Mononuclear cell (primary cell): ENCODE results near the gene AP1G2. TPM values are rescaled to one million over a fixed set of nuclear protein-coding genes. Genes with fewer than 3 reads are reported as not detected.

ENCODE experiments used
- H3K27me3 ChIP-seq: 2 replicates; pipeline ENCODE4 v1.6.0; 2011; ENCODE audit warnings: low read length, control low read depth; ENCODE audit not compliant: insufficient read depth
- H3K4me1 ChIP-seq: 2 replicates; pipeline ENCODE4 v1.5.1; 2011; ENCODE audit warnings: mild to moderate bottlenecking, low read length, control low read depth; ENCODE audit not compliant: insufficient read depth
- H3K4me3 ChIP-seq: 2 replicates; pipeline ENCODE4 v1.5.1; 2011; ENCODE audit warnings: mild to moderate bottlenecking, low read length, moderate library complexity
- H3K9me3 ChIP-seq: 2 replicates; pipeline ENCODE4 v1.5.1; 2011; ENCODE audit warnings: low read depth, mild to moderate bottlenecking, control low read depth, low read length
- total RNA-seq: library from RNA; depleted of rRNA; stranded (reverse); fragments of >200 nt; gene quantifications from one replicate; pipeline ENCODE4 v1.2.3, GENCODE V29; 2012

AP1G2 gene
- total RNA-seq, 1 donor = 53.1 TPM

DNA sequence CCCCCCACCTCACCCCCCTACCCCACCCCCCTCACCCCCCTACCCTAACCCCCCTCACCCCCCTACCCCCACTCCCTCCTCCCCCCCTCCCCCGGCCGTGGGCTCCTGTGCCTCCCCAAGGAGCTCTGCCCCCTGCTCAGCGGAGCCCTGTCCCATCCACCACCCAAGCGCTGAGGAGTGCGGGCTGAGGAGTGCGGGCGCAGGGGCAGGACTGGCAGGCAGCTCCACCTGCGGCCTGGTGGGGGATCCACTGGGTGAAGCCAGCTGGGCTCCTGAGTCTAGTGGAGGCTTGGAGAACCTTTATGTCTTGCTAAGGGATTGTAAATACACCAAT, 13.3 kb upstream of the AP1G2 start:
- H3K27me3 ChIP-seq = peaks cover 32% of the 10 kb centered on the region
- peaks cover 11% of the 10 kb centered on the region for H3K4me1 ChIP-seq
- no peaks in the 10 kb centered on the region for H3K9me3 ChIP-seq
- no peak overlapping the region for H3K4me3 ChIP-seq

DNA sequence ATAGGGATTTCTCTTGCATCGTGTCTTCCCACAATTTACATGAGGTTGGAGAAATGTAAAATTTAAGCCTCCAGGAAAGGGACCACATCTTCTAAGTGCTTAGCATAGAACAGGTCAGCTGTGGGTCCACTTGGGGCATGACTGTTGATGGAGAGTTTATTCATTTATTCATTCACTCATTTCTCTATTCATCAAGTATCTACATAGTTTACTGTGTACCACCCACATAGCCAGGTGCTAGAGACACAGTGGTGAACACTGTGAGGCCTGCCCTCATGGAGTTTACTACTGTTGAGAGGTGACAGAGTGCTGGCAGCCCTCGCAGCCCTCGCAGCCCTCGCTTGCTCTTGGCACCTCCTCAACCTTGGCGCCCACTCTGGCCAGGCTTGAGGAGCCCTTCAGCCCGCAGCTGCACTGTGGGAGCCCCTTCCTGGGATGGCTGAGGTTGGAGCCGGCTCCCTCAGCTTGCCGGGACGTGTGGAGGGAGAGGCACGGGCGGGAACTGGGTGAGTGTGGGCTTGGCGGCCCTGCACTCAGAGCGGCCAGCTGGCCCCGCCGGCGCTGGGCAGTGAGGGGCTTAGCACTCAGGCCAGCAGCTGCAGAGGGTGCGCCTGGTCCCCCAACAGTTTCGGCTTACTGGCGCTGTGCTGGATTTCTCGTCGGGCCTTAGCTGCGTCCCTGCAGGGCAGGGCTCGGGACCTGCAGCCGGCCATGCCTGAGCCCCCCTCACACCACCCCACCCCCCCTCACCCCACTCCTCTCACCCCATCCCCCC, 12.7 kb upstream of the AP1G2 start:
- Histone ChIP-seq H3K4me1 (peaks cover 11% of the 10 kb centered on the region), H3K27me3 (peaks cover 37% of the 10 kb centered on the region), H3K9me3 (no peaks in the 10 kb centered on the region), H3K4me3 (no peak overlapping the region)

DNA sequence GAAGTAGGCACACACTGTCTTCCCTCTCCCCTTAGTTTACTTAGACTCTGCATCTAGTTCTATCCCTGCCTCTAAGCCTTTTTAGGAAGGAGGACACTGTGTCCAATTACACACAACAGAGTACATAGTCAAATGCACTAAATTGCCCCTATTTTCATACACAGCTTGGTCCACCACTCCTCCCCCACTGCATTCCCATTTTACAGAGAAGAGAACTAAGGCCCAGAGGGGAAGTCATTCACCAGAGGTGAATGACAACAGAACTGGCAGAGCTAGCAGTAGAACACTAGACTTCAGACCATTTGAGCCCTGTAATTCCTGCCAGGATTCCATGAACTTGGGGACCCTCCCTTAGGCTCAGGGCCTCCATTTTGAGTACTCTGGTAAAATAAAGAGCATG, 12.1 kb upstream of the AP1G2 start:
- Histone ChIP-seq H3K27me3 (peaks cover 43% of the 10 kb centered on the region), H3K4me1 (peaks cover 11% of the 10 kb centered on the region), H3K4me3 (no peak overlapping the region), H3K9me3 (no peaks in the 10 kb centered on the region)

DNA sequence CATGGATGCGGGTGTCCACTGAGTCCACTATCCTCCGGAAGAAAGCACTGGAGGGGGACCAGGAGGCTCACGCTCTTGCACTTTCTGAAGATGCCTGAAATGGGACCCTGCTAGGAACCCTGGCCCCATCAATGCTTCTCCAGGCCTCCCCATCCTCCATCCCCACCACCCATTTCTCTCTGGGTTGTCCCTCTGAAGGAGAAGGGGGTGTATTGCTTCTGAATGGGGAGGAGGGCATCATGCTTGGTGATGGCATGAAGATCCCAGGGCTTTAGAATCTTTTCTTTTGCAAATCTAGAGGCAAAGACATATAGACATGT, 11.7 kb upstream of the AP1G2 start:
- H3K4me3 ChIP-seq = no peak overlapping the region
- H3K27me3 ChIP-seq = peaks cover 44% of the 10 kb centered on the region
- peaks cover 11% of the 10 kb centered on the region for H3K4me1 ChIP-seq
- H3K9me3 ChIP-seq = no peaks in the 10 kb centered on the region

DNA sequence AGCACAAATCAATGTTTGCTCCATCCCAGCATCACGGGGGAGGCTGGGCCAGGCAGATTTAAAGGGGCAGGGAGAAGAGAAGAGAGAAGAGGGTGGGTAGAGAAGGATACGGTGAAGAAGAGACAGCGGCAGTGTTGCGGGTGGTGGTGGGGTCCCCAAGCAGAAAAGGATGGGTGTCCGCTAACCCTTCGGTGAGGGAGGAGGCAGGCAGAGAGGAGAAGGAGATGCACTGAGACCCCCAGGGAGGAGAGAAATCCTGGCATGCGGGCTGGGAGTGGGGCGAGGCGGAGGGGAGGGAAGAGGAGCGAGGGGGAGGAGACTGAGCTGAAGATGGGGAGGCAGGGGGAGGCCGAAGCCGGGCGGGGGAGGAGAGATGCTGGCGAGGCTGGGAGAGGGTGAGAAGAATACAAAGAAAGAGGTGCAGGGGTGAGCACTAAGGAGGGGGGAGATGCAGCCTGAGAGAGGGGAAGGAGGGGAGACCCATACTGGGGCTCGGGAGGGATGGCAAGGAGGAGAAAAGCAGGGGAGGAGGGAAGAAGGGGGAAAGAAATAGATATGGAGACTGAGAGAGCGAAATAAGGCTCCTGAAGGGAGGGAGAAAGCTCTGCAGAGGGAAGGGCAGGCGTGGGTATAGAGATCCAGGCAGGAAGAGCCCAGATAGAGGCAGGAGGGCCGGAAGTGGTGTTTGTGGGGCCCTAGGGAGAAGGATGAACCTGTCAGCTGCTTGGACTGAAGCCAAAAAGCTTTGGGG, 11.1 kb upstream of the AP1G2 start, which contains the start of gene JPH4:
Gene JPH4 (minus strand): TSS at position 231 of the 751 bp plus-strand sequence. CDS start 1,337 bp downstream, outside the sequence.
- H3K9me3 ChIP-seq = no peaks in the 10 kb centered on the region
- H3K27me3 ChIP-seq = peaks cover 44% of the 10 kb centered on the region
- no peak within 1 kb of the TSS for H3K4me3 ChIP-seq
- peaks cover 11% of the 10 kb centered on the region for H3K4me1 ChIP-seq

DNA sequence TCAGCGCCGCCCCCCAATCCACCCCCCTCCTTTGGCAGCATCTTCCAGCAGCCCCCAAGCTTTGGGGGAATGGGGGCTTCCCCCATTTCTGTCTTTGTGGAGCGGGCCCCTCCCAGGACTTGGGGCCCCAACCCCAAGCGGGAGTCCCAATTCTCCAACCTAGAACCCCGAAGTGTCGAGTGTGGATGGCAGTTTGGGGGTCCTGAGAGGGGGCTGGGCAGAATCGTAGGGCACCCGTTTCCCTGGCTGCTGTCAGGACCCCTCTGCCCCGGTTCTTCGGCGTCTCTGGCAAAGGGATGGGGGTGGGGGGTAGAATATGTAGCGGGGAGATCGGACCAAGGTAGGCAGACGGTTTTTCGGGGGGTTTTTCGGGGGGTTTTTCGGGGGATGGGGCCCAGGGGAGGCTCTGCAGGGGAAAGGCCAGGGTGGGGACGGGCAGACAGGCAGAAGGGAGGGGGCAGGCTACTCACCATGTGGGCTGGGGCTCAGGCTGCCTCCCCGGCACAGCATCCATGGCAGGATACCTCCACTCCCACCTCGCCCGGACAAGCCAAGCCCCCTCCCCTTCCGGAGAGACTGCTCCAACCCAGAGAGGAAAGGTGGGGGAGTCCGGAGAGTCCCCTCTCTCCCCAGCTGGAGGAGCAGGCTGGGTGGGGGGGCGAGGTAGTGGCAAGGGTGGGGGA, 10.3 kb upstream of the AP1G2 start:
- H3K4me3 ChIP-seq = no peak overlapping the region
- H3K4me1 ChIP-seq = peaks cover 19% of the 10 kb centered on the region
- H3K9me3 ChIP-seq = no peaks in the 10 kb centered on the region
- peaks cover 44% of the 10 kb centered on the region for H3K27me3 ChIP-seq

DNA sequence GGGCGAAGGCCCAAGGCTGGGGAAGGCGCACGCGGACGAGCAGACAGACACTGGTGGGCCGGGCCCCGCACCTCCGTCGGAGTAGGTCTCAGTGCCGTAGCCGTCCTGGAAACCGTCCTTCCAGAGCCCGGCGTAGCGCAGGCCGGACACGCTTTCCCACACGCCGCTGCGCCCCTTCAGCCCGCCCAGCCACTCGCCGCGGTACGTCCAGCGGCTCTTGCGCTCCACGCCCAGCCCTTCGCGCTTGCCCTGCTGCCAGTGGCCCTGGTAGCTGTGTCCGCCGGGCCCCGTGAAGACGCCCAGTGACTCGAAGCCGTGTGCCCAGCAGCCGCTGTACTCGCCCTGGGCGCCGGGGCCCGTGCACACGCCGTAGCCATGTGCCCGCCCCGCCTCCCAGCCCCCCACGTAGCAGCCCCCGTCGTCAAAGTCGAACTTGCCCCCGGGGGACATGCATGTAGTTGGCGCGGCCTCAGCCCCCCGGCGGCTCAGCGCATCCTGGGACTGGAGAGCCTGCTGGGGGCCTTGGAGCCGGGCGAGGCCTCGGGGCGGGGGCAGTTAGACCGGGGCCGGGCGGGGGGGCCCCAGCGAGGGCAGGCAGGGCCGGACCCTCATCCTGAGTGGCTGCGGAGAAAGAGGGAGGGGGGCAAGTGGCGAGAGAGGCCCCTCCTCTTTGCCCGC, 9.6 kb upstream of the AP1G2 start:
- Histone ChIP-seq H3K4me3 (no peak overlapping the region), H3K4me1 (peaks cover 26% of the 10 kb centered on the region), H3K27me3 (peaks cover 44% of the 10 kb centered on the region), H3K9me3 (no peaks in the 10 kb centered on the region)

DNA sequence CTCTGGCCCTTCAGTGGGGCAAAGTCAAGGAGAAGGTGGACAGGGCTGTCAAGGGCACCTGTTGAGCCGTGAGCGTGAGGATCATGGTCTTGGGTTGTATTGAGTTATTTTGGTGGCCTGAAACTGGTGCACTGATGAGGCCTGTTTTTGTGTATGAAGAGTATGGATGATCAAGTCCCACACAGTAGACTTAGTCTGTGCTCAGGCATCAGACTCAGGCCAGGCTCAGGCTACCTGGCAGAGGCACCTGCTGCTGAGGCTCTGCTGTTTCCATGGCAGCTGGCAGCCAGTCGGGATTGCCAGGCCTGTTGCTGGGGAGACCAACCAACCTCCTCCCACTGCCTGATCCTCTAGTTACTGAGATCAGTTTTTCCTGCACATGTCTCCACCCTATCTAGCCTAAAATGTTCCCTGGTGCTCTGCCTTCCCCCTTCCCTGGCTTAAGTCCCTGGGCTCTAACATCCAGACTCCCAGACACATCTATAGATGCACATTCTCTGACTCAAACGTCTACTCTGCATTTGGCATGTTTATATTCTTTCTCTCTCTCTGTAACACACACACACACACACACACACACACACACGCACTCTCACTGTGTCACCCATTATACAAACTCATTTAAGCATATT, 5.9 kb upstream of the AP1G2 start:
- H3K9me3 ChIP-seq = no peaks in the 10 kb centered on the region
- peaks cover 45% of the 10 kb centered on the region for H3K4me1 ChIP-seq
- no peak overlapping the region for H3K4me3 ChIP-seq
- peaks cover 33% of the 10 kb centered on the region for H3K27me3 ChIP-seq

DNA sequence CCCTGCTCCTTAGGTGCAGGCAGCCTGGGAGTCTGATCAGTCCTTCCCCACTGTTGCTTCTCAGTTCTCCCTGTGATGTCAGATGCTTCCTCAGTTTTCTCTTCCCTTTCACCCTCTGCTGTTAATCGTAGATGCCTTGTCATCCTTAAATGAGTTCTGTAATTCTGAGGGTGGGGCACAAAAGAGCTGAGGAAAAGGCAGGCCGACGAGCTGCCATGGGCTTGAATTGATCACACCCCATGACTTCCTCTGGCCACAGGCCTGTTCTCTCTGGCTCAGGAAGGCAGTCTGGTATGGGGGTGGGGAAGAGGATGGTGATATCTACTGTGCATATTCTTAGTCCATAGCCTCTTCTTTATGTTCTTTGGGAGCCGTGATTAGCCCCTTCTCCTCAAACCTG, 5.2 kb upstream of the AP1G2 start:
- Histone ChIP-seq H3K27me3 (peaks cover 27% of the 10 kb centered on the region), H3K9me3 (no peaks in the 10 kb centered on the region), H3K4me3 (no peak overlapping the region), H3K4me1 (peaks cover 52% of the 10 kb centered on the region)

DNA sequence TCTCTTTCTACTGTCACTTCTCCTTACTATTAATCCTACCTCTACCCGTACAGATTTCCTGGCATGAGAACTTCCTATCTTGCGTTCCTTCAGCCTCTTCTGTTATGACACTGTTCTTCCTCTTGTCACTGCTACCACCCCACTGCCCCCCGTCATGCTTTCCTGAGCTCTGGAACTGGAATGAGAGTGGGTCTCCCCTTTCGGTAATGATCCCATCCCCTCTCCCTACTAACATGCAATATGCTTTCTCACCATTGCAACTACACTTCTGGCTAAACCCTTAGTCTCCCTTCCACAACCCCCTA, 4.9 kb upstream of the AP1G2 start:
- Histone ChIP-seq H3K4me1 (peaks cover 54% of the 10 kb centered on the region), H3K27me3 (peaks cover 24% of the 10 kb centered on the region), H3K9me3 (no peaks in the 10 kb centered on the region), H3K4me3 (no peak overlapping the region)

DNA sequence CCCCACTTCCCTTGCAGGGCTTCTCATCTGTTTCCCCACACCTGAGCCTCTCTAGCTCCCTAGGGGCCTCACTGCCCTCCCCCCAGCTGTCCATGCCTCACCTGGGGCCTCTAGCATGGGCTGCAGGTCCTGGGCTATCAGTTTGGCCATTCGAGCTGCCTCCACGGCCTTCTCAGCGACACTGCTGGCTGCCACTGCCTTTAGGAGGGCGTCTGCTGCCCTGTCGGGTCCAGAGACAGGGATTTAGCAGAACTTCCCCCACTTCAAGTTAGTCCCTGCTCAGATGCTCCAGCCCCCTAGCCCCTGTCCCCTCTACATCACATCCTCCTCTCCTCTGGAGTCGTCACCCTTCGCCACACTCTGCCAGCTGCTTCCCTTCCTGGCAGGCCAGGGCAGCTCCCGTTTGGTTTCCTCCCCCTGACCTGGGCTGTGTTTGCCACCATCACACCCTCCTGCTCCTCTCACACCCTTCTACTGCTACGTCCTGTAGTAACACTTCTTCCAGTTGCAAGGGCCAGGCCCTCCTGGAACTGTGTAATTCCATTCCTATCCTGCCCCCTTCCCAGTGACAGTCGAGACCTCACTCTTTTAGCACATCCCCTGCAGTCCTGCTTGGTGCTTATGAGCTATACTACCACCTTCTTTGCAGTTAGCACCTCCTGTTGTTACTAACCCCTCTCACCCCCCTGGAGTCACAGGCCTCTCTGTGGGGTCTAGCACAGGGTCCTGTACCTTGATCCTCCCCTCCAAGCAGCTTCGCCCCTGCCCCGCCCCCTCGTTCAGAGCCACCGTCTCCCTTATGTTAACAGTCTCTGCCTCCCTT, 4.3 kb upstream of the AP1G2 start:
- H3K27me3 ChIP-seq = peaks cover 20% of the 10 kb centered on the region
- no peak overlapping the region for H3K4me3 ChIP-seq
- peaks cover 53% of the 10 kb centered on the region for H3K4me1 ChIP-seq
- no peaks in the 10 kb centered on the region for H3K9me3 ChIP-seq

DNA sequence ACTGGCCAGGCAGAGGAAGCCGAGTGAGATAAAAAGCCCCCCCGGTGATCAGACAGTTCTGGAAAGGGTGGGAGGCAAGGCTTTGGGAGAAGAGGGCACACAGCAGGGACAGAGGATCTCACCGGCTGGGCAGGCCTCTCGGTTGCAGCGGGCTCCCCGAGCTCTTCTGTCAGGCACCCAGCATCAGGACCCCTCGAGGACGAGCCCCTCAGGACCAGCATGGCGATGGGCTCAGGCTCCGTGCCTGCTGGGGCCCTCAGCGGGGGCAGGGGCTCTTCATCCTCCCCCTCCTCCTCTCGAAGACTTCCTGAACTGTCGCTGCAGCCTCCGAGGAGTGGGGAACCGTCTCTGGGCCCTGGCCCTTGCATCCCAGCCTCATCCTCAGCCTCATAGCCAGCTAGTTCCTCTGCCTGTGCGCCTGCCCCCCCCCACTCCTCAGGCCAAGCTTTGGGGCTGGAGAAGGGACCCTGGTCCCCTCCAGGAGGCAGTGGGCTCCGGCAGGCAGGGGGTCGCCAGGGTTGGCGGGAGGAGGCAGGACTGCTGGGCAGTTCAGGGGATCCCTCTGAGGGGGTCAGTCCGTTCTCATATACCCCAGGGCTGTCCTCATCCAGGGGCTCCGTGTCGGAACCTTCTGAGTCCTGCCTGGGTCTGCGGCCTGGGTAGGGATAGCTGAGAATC, 3.4 kb upstream of the AP1G2 start:
- Histone ChIP-seq H3K4me3 (no peak overlapping the region), H3K27me3 (peaks cover 13% of the 10 kb centered on the region), H3K4me1 (peaks cover 54% of the 10 kb centered on the region), H3K9me3 (no peaks in the 10 kb centered on the region)

DNA sequence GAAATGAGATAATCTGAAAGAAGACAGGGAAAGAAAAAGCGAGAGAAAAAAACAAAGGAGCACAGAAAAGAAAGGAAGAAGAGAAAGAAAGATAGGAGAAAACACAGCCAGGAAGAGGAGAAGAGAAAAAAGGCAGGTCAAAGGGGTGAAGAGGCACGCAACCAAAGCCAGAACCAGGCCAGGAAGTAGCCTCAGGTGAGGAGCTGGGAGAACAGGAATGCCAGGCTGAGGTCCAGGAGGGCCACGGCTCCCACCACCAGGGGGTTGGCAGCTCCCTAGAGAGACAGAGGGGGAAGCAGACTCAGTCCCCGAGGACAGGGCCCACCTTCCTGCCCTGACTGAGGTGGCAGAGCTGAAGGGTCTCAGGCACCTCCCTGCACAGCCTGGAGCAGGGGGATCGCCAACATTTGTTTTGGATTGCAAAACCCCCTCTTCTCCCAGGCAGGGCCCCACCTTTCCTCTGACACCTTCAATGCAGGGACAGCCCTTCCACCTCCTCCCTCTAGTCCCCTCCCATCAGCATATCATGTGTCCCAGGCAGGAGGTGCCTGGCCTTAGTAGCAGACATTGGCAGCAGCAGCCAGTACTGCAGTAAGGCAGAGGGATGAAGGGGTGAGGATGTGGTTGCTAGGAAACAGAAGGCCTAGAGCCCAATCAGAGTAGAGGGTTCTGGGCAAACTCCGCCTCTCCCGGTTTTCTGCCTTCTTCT, 2.0 kb upstream of the AP1G2 start:
- Histone ChIP-seq H3K27me3 (no peaks in the 10 kb centered on the region), H3K4me1 (peaks cover 54% of the 10 kb centered on the region), H3K9me3 (no peaks in the 10 kb centered on the region), H3K4me3 (no peak overlapping the region)
